IMR-90 (cell line): ENCODE data around the gene DOCK4. TPM values are rescaled to one million over a fixed set of nuclear protein-coding genes. Genes with fewer than 3 reads are reported as not detected.

Source experiments
- ATAC-seq: fragments of 200-7000 bp; cut with Tn5 transposase; 2 replicates; pipeline ENCODE4 v1.9.1; 2020; ENCODE audit warnings: low read depth, mild to moderate bottlenecking, moderate library complexity
- BruUV-seq: library from RNA; stranded (reverse); fragments of 400-500 nt; replicated peaks from 2 replicates; lab custom pipeline; 2021; lab: Mats Ljungman, UMichigan
- CTCF ChIA-PET: fragments of 300-600 bp; formaldehyde crosslinking; extraction: SDS; loops from one replicate; lab custom pipeline; 2021; ENCODE audit warnings: antibody characterized with exemption; lab: Yijun Ruan, JAX
- POLR2A ChIA-PET: fragments of 300-600 bp; sonication (Branson Sonifier 250); formaldehyde crosslinking; loops from one replicate; lab custom pipeline; 2022; ENCODE audit warnings: antibody characterized with exemption; ENCODE audit not compliant: unreplicated experiment; lab: Charles Lee
- DNase-seq: peaks from one replicate; pipeline ENCODE4 v3.0.0; 2013
- H2AFZ ChIP-seq: replicated peaks from 2 replicates; pipeline ENCODE3; 2013; ENCODE audit warnings: low read length, mild to moderate bottlenecking; ENCODE audit not compliant: poor library complexity
- H2AK5ac ChIP-seq: 2 replicates; pipeline ENCODE4 v1.6.1; 2013; ENCODE audit warnings: low read depth, low read length, inconsistent platforms
- H2AK9ac ChIP-seq: replicated peaks from 2 replicates; pipeline ENCODE3; 2013; ENCODE audit warnings: mild to moderate bottlenecking, low read depth, low read length, moderate library complexity; ENCODE audit not compliant: poor library complexity
- H2BK120ac ChIP-seq: 2 replicates; pipeline ENCODE4 v1.6.1; 2013; ENCODE audit warnings: low read depth, low read length, inconsistent platforms
- H2BK15ac ChIP-seq: 3 replicates; pipeline ENCODE4 v1.6.1; 2013; ENCODE audit warnings: low read depth, low read length, inconsistent platforms
- H2BK20ac ChIP-seq: 2 replicates; pipeline ENCODE4 v1.6.1; 2013; ENCODE audit warnings: low read depth, mild to moderate bottlenecking, inconsistent platforms, low read length, moderate library complexity
- H2BK5ac ChIP-seq: 2 replicates; pipeline ENCODE4 v1.6.1; 2013; ENCODE audit warnings: mild to moderate bottlenecking, low read depth, low read length, inconsistent platforms; ENCODE audit not compliant: poor library complexity, severe bottlenecking
- H3K14ac ChIP-seq: replicated peaks from 2 replicates; pipeline ENCODE4 v1.6.1; 2013; ENCODE audit warnings: low read depth, low read length, inconsistent platforms
- H3K18ac ChIP-seq: 2 replicates; pipeline ENCODE4 v1.6.1; 2013; ENCODE audit warnings: low read depth, low read length, control low read depth
- H3K23ac ChIP-seq: 2 replicates; pipeline ENCODE4 v1.6.1; 2013; ENCODE audit warnings: low read depth, low read length, inconsistent platforms
- H3K27ac ChIP-seq: 2 replicates; pipeline ENCODE4 v1.5.1; 2013; ENCODE audit warnings: mild to moderate bottlenecking, control low read depth, low read length; ENCODE audit not compliant: insufficient read depth
- H3K27me3 ChIP-seq: 2 replicates; pipeline ENCODE4 v1.6.1; 2013; ENCODE audit warnings: low read length; ENCODE audit not compliant: control insufficient read depth, insufficient read depth
- H3K36me3 ChIP-seq: 2 replicates; pipeline ENCODE4 v1.6.1; 2013; ENCODE audit warnings: low read length, mixed read lengths; ENCODE audit not compliant: control insufficient read depth, insufficient read depth
- H3K4ac ChIP-seq: 2 replicates; pipeline ENCODE4 v1.6.1; 2013; ENCODE audit warnings: low read depth, low read length, inconsistent platforms
- H3K4me1 ChIP-seq: 2 replicates; pipeline ENCODE4 v1.6.1; 2013; ENCODE audit warnings: low read length, mixed read lengths; ENCODE audit not compliant: control insufficient read depth, insufficient read depth
- H3K4me2 ChIP-seq: 2 replicates; pipeline ENCODE4 v1.6.1; 2013; ENCODE audit warnings: low read depth, mild to moderate bottlenecking, control low read depth, low read length, moderate library complexity
- H3K4me3 ChIP-seq: 2 replicates; pipeline ENCODE4 v1.5.1; 2013; ENCODE audit warnings: low read depth, mild to moderate bottlenecking, control low read depth, low read length, moderate library complexity; ENCODE audit not compliant: insufficient read depth
- H3K56ac ChIP-seq: 2 replicates; pipeline ENCODE4 v1.6.1; 2013; ENCODE audit warnings: low read length, inconsistent platforms; ENCODE audit not compliant: insufficient read depth; ENCODE audit errors: extremely low read depth
- H3K79me1 ChIP-seq, 2 experiments: 2 replicates each; pipeline ENCODE4 v1.6.1; 2013; ENCODE audit warnings: low read length in 2 of 2, inconsistent platforms in 1 of 2, low read depth in 1 of 2
- H3K9ac ChIP-seq: 2 replicates; pipeline ENCODE4 v1.6.1; 2013; ENCODE audit warnings: low read depth, low read length, control low read depth
- H3K9me1 ChIP-seq: 2 replicates; pipeline ENCODE4 v1.6.1; 2013; ENCODE audit warnings: low read length, inconsistent platforms; ENCODE audit not compliant: insufficient read depth
- H3K9me3 ChIP-seq: 2 replicates; pipeline ENCODE4 v1.6.1; 2013; ENCODE audit warnings: low read length; ENCODE audit not compliant: control insufficient read depth, insufficient read depth
- H4K20me1 ChIP-seq: 2 replicates; pipeline ENCODE4 v1.6.1; 2013; ENCODE audit warnings: low read length, inconsistent platforms; ENCODE audit not compliant: insufficient read depth
- H4K5ac ChIP-seq: 2 replicates; pipeline ENCODE4 v1.6.1; 2013; ENCODE audit warnings: mild to moderate bottlenecking, low read depth, low read length, control low read depth
- H4K8ac ChIP-seq, 2 experiments: 2 replicates each; pipeline ENCODE4 v1.6.1; 2013; ENCODE audit warnings: low read depth in 2 of 2, low read length in 2 of 2, control low read depth in 1 of 2, inconsistent platforms in 1 of 2
- H4K91ac ChIP-seq: 2 replicates; pipeline ENCODE4 v1.6.1; 2013; ENCODE audit warnings: low read depth, low read length, inconsistent platforms; ENCODE audit not compliant: insufficient read depth
- BHLHE40 ChIP-seq: fragments of 150-350 bp; IDR thresholded peaks from 2 replicates; pipeline ENCODE4 v1.6.1; 2016; ENCODE audit warnings: mild to moderate bottlenecking, low read depth, low read length
- CHD1 ChIP-seq: IDR thresholded peaks from 2 replicates; pipeline ENCODE4 v1.6.1; 2012; ENCODE audit warnings: low read depth, low read length, improper control_type of control experiment
- MXI1 ChIP-seq: IDR thresholded peaks from 2 replicates; pipeline ENCODE4 v1.6.1; 2012; ENCODE audit warnings: low read depth, mild to moderate bottlenecking, low read length, moderate library complexity, borderline replicate concordance
- NFE2L2 ChIP-seq: fragments of 150-350 bp; IDR thresholded peaks from 2 replicates; pipeline ENCODE4 v1.6.1; 2016; ENCODE audit warnings: low read depth, mild to moderate bottlenecking, low read length
- RAD21 ChIP-seq: IDR thresholded peaks from 2 replicates; pipeline ENCODE4 v1.6.1; 2012; ENCODE audit warnings: low read length, improper control_type of control experiment
- RFX5 ChIP-seq: IDR thresholded peaks from 2 replicates; pipeline ENCODE4 v1.8.0; 2012; ENCODE audit warnings: low read depth, mild to moderate bottlenecking, low read length, moderate library complexity
- SMC3 ChIP-seq: fragments of 150-350 bp; IDR thresholded peaks from 2 replicates; pipeline ENCODE4 v1.6.1; 2016; ENCODE audit warnings: low read depth, mild to moderate bottlenecking, antibody characterized with exemption, low read length, moderate library complexity
- WGBS, 2 experiments: methylation state at CpG; one replicate each; pipeline versions ENCODE4 v1.1.5 to v1.1.7; 2013; ENCODE audit warnings: missing lambda C conversion rate in 2 of 2; ENCODE audit not compliant: insufficient read length in 1 of 2; ENCODE audit errors: extremely low coverage in 2 of 2; 5-methylcytosine and 5-hydroxymethylcytosine counted together
- dilution Hi-C: fragments of 300-500 bp; cut with HindIII; formaldehyde crosslinking; loops from one replicate; pipeline ENCODE4 v1.14.3; 2018; ENCODE audit warnings: low sequenced_read_pairs; ENCODE audit not compliant: unreplicated experiment
- in situ Hi-C: fragments of 300-500 bp; cut with MboI; formaldehyde crosslinking; loops from 3 replicates; pipeline ENCODE4 v1.14.3; 2019; ENCODE audit warnings: low sequenced_read_pairs, inconsistent platforms, mixed read lengths
- intact Hi-C: fragments of 100-400 bp; cut with micrococcal nuclease; formaldehyde crosslinking; loops from 2 replicates; pipeline ENCODE4 v1.10.0; 2022
- polyA plus RNA-seq, 3 experiments: library from polyadenylated mRNA; depleted of rRNA; stranded (reverse); fragments of >200 nt; gene quantifications; 2 replicates each; pipeline ENCODE4 v1.2.3, GENCODE V29; 2012; ENCODE audit warnings: low replicate concordance in 1 of 3
- total RNA-seq: library from RNA; depleted of rRNA; stranded (reverse); fragments of >200 nt; gene quantifications from 2 replicates; pipeline ENCODE4 v1.2.3, GENCODE V29; 2012
- TF ChIP-seq, protein P1 (sequence below): fragments of 150-350 bp; IDR thresholded peaks from 2 replicates; pipeline ENCODE4 v1.6.1; 2016; ENCODE audit warnings: low read depth, mild to moderate bottlenecking, low read length, moderate library complexity, borderline replicate concordance
- TF ChIP-seq, protein P2 (sequence below): conservative IDR thresholded peaks from 2 replicates; pipeline ENCODE4 v1.5.1; 2012; ENCODE audit warnings: mild to moderate bottlenecking, low read depth, low read length, improper control_type of control experiment

Gene DOCK4
- total and polyA plus RNA-seq, 2 of the 4 experiments (the other 2 are of a cell fraction), result 4.4 to 12.2 TPM

DNA sequence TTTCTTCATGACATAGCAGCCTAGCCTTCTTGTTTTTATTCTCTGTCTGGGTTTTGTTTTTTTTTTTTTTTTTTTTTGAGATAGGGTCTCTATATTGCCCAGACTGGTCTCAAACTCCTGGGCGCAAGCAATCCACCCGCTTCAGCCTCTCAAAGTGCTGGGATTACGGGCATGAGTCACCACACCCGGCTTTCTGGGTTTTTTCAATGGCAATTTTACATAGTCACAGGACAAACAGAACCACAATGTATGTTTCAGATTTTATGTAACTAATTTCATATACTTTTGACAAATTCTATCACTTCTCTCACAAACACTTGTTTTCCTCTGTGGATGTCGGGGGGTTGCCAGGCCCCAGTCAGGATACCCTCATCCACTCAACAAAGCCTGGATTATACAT is 16.5 kb downstream of the DOCK4 start:
- Histone ChIP-seq H4K5ac (no peak overlapping the region), H3K27me3 (no peaks in the 10 kb centered on the region), H3K9me1 (peaks cover 9% of the 10 kb centered on the region), H2BK15ac (no peak overlapping the region), H2AK9ac (no peak overlapping the region), H4K20me1 (no peaks in the 10 kb centered on the region), H3K4ac (no peak overlapping the region), H2AK5ac (no peak overlapping the region), H4K8ac (no peak overlapping the region), H2BK120ac (no peak overlapping the region), H3K56ac (no peak overlapping the region), H4K91ac (no peak overlapping the region), H3K9me3 (0 out of 2 replicates have a peak, but pooled peaks cover 2% of the 10 kb centered on the region), H3K4me1 (peaks cover 2% of the 10 kb centered on the region; the same call in 1 of the 2 replicates), H3K79me1 (peaks cover 21 to 26% of the 10 kb centered on the region in 2 experiments), H3K9ac (no peak overlapping the region), H3K4me2 (no peak overlapping the region), H2AFZ (no peak overlapping the region), H2BK5ac (no peak overlapping the region), H2BK20ac (no peak overlapping the region), H3K4me3 (no peak overlapping the region), H3K23ac (no peak overlapping the region), H3K27ac (no peak overlapping the region), H3K36me3 (no peaks in the 10 kb centered on the region), H3K14ac (no peak overlapping the region), H3K18ac (no peak overlapping the region)
- ATAC-seq (no peak), DNase-seq (no peak)
- ChIA-PET POLR2A (no interaction called here), CTCF (interaction anchor here (0.6 kb wide), 1 partner anchor 1835 kb away, joined by 3 read pairs; no protein-coding TSS in a partner anchor)
- no CpG with 5 or more reads among the region's 5 CpGs for WGBS, 2 experiments
- in situ Hi-C loops (no loop called here), dilution Hi-C loops (no loop called here), intact Hi-C loops (no loop called here)
- no TSS peak for BruUV-seq
- TF ChIP-seq, protein P1, sequence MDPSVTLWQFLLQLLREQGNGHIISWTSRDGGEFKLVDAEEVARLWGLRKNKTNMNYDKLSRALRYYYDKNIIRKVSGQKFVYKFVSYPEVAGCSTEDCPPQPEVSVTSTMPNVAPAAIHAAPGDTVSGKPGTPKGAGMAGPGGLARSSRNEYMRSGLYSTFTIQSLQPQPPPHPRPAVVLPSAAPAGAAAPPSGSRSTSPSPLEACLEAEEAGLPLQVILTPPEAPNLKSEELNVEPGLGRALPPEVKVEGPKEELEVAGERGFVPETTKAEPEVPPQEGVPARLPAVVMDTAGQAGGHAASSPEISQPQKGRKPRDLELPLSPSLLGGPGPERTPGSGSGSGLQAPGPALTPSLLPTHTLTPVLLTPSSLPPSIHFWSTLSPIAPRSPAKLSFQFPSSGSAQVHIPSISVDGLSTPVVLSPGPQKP, result no peak
- no peak for TF ChIP-seq MXI1
- TF ChIP-seq BHLHE40, result no peak
- TF ChIP-seq, protein P2, sequence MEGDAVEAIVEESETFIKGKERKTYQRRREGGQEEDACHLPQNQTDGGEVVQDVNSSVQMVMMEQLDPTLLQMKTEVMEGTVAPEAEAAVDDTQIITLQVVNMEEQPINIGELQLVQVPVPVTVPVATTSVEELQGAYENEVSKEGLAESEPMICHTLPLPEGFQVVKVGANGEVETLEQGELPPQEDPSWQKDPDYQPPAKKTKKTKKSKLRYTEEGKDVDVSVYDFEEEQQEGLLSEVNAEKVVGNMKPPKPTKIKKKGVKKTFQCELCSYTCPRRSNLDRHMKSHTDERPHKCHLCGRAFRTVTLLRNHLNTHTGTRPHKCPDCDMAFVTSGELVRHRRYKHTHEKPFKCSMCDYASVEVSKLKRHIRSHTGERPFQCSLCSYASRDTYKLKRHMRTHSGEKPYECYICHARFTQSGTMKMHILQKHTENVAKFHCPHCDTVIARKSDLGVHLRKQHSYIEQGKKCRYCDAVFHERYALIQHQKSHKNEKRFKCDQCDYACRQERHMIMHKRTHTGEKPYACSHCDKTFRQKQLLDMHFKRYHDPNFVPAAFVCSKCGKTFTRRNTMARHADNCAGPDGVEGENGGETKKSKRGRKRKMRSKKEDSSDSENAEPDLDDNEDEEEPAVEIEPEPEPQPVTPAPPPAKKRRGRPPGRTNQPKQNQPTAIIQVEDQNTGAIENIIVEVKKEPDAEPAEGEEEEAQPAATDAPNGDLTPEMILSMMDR, result no peak
- TF ChIP-seq RFX5, result no peak
- no peak for TF ChIP-seq SMC3
- no peak for TF ChIP-seq RAD21
- TF ChIP-seq CHD1, result no peak
- TF ChIP-seq NFE2L2, result no peak
